CD14-positive monocyte (primary cell): Measurements from ENCODE around the gene SMNDC1. TPM values are rescaled to one million over a fixed set of nuclear protein-coding genes. Genes with fewer than 3 reads are reported as not detected.
"Not testable (repeated sequence)": the region's sequence is repeated elsewhere in the genome, so short reads cannot be mapped to it uniquely, and the experiment has no call there.

ENCODE experiments used
- DNase-seq, 3 donors: peaks; one replicate each; pipeline ENCODE4 v3.0.0-alpha.2; 2011 to 2022
- H2AFZ ChIP-seq: 2 replicates; pipeline ENCODE4 v1.6.0; 2012; ENCODE audit warnings: mild to moderate bottlenecking, low read depth, low read length, inconsistent platforms; ENCODE audit not compliant: insufficient read depth, poor library complexity, severe bottlenecking
- H3K27ac ChIP-seq, 2 donors: 1 replicate in 1 of 2; 2 replicates in 1 of 2; pipeline ENCODE4 v1.5.1; 2012 to 2013; ENCODE audit warnings: low read length in 2 of 2, control low read depth in 1 of 2, inconsistent platforms in 1 of 2, low read depth in 1 of 2, mild to moderate bottlenecking in 1 of 2
- H3K27me3 ChIP-seq, 2 donors: one replicate each; pipeline versions ENCODE4 v1.6.0 to v1.6.1; 2011 to 2013; ENCODE audit warnings: low read length in 2 of 2; ENCODE audit not compliant: control insufficient read depth in 2 of 2, insufficient read depth in 2 of 2
- H3K36me3 ChIP-seq, 2 donors: replicated peaks in 1 of 2; 1 replicate in 1 of 2; 2 replicates in 1 of 2; pipeline versions ENCODE4 v1.5.1 to v1.6.1; 2012 to 2013; ENCODE audit warnings: low read length in 2 of 2, control low read depth in 1 of 2, inconsistent platforms in 1 of 2, mild to moderate bottlenecking in 1 of 2; ENCODE audit not compliant: insufficient read depth in 2 of 2, control insufficient read depth in 1 of 2
- H3K4me1 ChIP-seq, 2 donors: 1 replicate in 1 of 2; 2 replicates in 1 of 2; pipeline versions ENCODE4 v1.5.1 to v1.6.1; 2012 to 2013; ENCODE audit warnings: low read length in 2 of 2, control low read depth in 1 of 2, inconsistent platforms in 1 of 2, mild to moderate bottlenecking in 1 of 2, moderate library complexity in 1 of 2; ENCODE audit not compliant: insufficient read depth in 2 of 2, control insufficient read depth in 1 of 2
- H3K4me2 ChIP-seq: replicated peaks from 2 replicates; pipeline ENCODE3; 2012; ENCODE audit warnings: low read length, moderate library complexity, mild to moderate bottlenecking; ENCODE audit not compliant: poor library complexity, severe bottlenecking; ENCODE audit errors: extremely low read depth
- H3K4me3 ChIP-seq, 3 experiments: fragments of 200-600 bp in 1 of 3; sonication (generic) in 1 of 3; replicated peaks in 1 of 3; 1 replicate in 2 of 3; 2 replicates in 1 of 3; pipeline ENCODE4 v1.5.1; 2011 to 2013; ENCODE audit warnings: low read length in 3 of 3, mild to moderate bottlenecking in 3 of 3, control low read depth in 2 of 3, low read depth in 2 of 3, inconsistent platforms in 1 of 3, moderate library complexity in 1 of 3
- H3K79me2 ChIP-seq: 2 replicates; pipeline ENCODE4 v1.6.0; 2012; ENCODE audit warnings: mild to moderate bottlenecking, control low read depth, inconsistent platforms, low read length, moderate library complexity; ENCODE audit not compliant: insufficient read depth
- H3K9ac ChIP-seq: 2 replicates; pipeline ENCODE4 v1.6.0; 2017; ENCODE audit warnings: low read length, mild to moderate bottlenecking; ENCODE audit not compliant: insufficient read depth, poor library complexity, severe bottlenecking
- H3K9me3 ChIP-seq, 2 donors: replicated peaks in 1 of 2; 1 replicate in 1 of 2; 2 replicates in 1 of 2; pipeline versions ENCODE4 v1.5.1 to v1.6.1; 2012 to 2013; ENCODE audit warnings: low read length in 2 of 2, control low read depth in 1 of 2; ENCODE audit not compliant: control insufficient read depth in 1 of 2, insufficient read depth in 1 of 2
- H4K20me1 ChIP-seq: 2 replicates; pipeline ENCODE4 v1.6.0; 2012; ENCODE audit warnings: mild to moderate bottlenecking, low read length, control low read depth, moderate library complexity; ENCODE audit not compliant: insufficient read depth
- H3K27ac Mint-ChIP-seq, 7 donors: one replicate each; pipeline ENCODE4 v1.8.0; 2020; ENCODE audit warnings: mild to moderate bottlenecking in 7 of 7, mixed read lengths in 7 of 7, moderate library complexity in 6 of 7, inconsistent platforms in 2 of 7
- H3K27me3 Mint-ChIP-seq, 3 donors: one replicate each; pipeline ENCODE4 v1.8.0; 2021 to 2022; ENCODE audit warnings: low read depth in 3 of 3, mild to moderate bottlenecking in 3 of 3, mixed read lengths in 3 of 3, moderate library complexity in 3 of 3, inconsistent platforms in 1 of 3
- H3K36me3 Mint-ChIP-seq, 2 donors: one replicate each; pipeline ENCODE4 v1.8.0; 2020; ENCODE audit warnings: mixed read lengths in 2 of 2, inconsistent platforms in 1 of 2, mild to moderate bottlenecking in 1 of 2
- H3K4me1 Mint-ChIP-seq: one replicate; pipeline ENCODE4 v1.8.0; 2020; ENCODE audit warnings: mild to moderate bottlenecking, mixed read lengths
- H3K4me3 Mint-ChIP-seq, 2 donors: one replicate each; pipeline ENCODE4 v1.8.0; 2020; ENCODE audit warnings: mild to moderate bottlenecking in 2 of 2, mixed read lengths in 2 of 2, moderate library complexity in 1 of 2
- H3K9me3 Mint-ChIP-seq, 7 donors: one replicate each; pipeline ENCODE4 v1.8.0; 2020 to 2022; ENCODE audit warnings: mixed read lengths in 7 of 7, mild to moderate bottlenecking in 6 of 7, moderate library complexity in 6 of 7, inconsistent platforms in 2 of 7
- CTCF ChIP-seq: fragments of 200-600 bp; IDR thresholded peaks from one replicate; pipeline ENCODE4 v1.8.0; 2022; ENCODE audit warnings: antibody characterized with exemption, mild to moderate bottlenecking
- WGBS: methylation state at CpG from one replicate; pipeline ENCODE4 v1.1.5; 2013; ENCODE audit warnings: missing lambda C conversion rate; ENCODE audit not compliant: insufficient coverage; 5-methylcytosine and 5-hydroxymethylcytosine counted together
- intact Hi-C, 2 donors: fragments of 100-400 bp; cut with micrococcal nuclease; formaldehyde crosslinking; loops; one replicate each; pipeline versions ENCODE4 v1.15.0 to v1.15.1; 2023
- polyA plus RNA-seq, 3 donors: library from polyadenylated mRNA; depleted of rRNA in 1 of 3; unstranded in 2 of 3; stranded (reverse) in 1 of 3; fragments of 300-500 nt in 2 of 3; fragments of >200 nt in 1 of 3; fragmentation: Illumina TruSeq in 2 of 3; gene quantifications; 1 replicate in 2 of 3; 2 replicates in 1 of 3; pipeline ENCODE4 v1.2.3, GENCODE V29; 2012 to 2021

The SMNDC1 gene
- polyA plus RNA-seq, 3 donors, result 15.6 to 18.2 (median 16.4) TPM

GRCh38 chr10:110252151-110252550 lies 52.6 kb downstream of the SMNDC1 start:
- intact Hi-C loops, result no loop called here
- Histone ChIP-seq H4K20me1 (peaks cover 15% of the 10 kb centered on the region), H3K79me2 (no peaks in the 10 kb centered on the region), H3K4me1 (no peaks in the 10 kb centered on the region), H3K9me3 (no peaks in the 10 kb centered on the region), H3K27ac (no peak overlapping the region), H3K9ac (no peak overlapping the region), H3K36me3 (no peaks in the 10 kb centered on the region), H3K27me3 (no peaks in the 10 kb centered on the region), H3K4me3 (no peak overlapping the region), H2AFZ (no peak overlapping the region), H3K4me2 (no peak overlapping the region)
- H3K4me3 Mint-ChIP-seq, result no peak overlapping the region
- H3K27me3 Mint-ChIP-seq, result no peaks in the 10 kb centered on the region
- no peaks in the 10 kb centered on the region for H3K4me1 Mint-ChIP-seq
- DNase-seq, result no peak
- WGBS, result 93% methylated on average over 1 of the region's 1 CpG
- no peak for TF ChIP-seq CTCF
- peaks cover 15% of the 10 kb centered on the region in 2 donors for H3K36me3 Mint-ChIP-seq
- no peak overlapping the region for H3K27ac Mint-ChIP-seq
- peaks cover 0 to 1% (median 0%) of the 10 kb centered on the region in 7 donors for H3K9me3 Mint-ChIP-seq

GRCh38 chr10:110251392-110251791 lies 53.3 kb downstream of the SMNDC1 start:
- H3K9ac ChIP-seq, H3K27me3 Mint-ChIP-seq, H3K4me3 Mint-ChIP-seq, H3K4me1 ChIP-seq, H3K27ac ChIP-seq, H3K79me2 ChIP-seq, H3K4me2 ChIP-seq, H3K36me3 ChIP-seq, H3K4me1 Mint-ChIP-seq, intact Hi-C loops, DNase-seq, H2AFZ ChIP-seq, H3K4me3 ChIP-seq, H3K9me3 Mint-ChIP-seq, H3K9me3 ChIP-seq, H3K27me3 ChIP-seq: not testable (repeated sequence)
- 100% methylated on average over 1 of the region's 1 CpG for WGBS
- H3K27ac Mint-ChIP-seq, result peak overlapping the region in 2 of 7 donors; percentile 40 to 54
- peaks cover 15% of the 10 kb centered on the region for H4K20me1 ChIP-seq
- H3K36me3 Mint-ChIP-seq, result peaks cover 18 to 21% of the 10 kb centered on the region in 2 donors

DNA sequence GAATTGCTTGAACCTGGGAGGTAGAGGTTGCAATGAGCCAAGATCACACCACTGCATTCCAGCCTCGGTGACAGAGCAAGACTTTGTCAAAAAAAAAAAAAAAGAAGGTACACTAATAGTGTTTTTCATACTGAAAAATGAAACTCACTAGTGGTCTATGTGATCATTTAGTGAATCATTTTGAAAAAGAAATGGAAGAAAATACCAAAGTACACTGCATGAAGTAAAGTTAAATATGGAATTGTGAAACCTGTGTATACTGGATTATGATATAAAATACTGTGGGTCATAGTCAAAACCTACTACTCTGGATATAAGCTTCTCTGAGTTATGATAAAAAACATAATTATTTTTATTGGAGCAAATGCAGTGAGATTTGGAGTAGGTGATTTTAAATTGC lies 55.2 kb downstream of the SMNDC1 start:
- H3K27ac Mint-ChIP-seq, H3K79me2 ChIP-seq, H3K27ac ChIP-seq, H3K9me3 Mint-ChIP-seq, H3K4me3 Mint-ChIP-seq, H3K4me1 ChIP-seq, H2AFZ ChIP-seq, H3K27me3 ChIP-seq, H3K9me3 ChIP-seq, H3K4me2 ChIP-seq, H3K9ac ChIP-seq, H3K4me1 Mint-ChIP-seq, H3K27me3 Mint-ChIP-seq, intact Hi-C loops, DNase-seq, H3K4me3 ChIP-seq: not testable (repeated sequence)
- H4K20me1 ChIP-seq, result peaks cover 15% of the 10 kb centered on the region
- peaks cover 32 to 36% of the 10 kb centered on the region in 2 donors for H3K36me3 Mint-ChIP-seq
- peaks cover 11 to 23% of the 10 kb centered on the region in 2 donors for H3K36me3 ChIP-seq
- no CpG with 5 or more reads among the region's 1 CpG for WGBS

DNA sequence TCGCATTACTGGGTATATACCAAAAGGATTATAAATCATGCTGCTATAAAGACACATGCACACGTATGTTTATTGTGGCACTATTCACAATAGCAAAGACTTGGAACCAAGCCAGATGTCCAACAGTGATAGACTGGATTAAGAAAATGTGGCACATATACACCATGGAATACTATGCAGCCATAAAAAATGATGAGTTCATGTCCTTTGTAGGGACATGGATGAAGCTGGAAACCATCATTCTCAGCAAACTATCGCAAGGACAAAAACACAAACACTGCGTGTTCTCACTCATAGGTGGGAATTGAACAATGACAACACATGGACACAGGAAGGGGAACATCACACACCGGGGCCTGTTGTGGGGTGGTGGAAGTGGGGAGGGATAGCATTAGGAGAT lies 56.9 kb downstream of the SMNDC1 start:
- H3K27ac ChIP-seq, H3K4me2 ChIP-seq, H3K27me3 Mint-ChIP-seq, H3K4me1 ChIP-seq, H2AFZ ChIP-seq, H3K4me1 Mint-ChIP-seq, H3K9me3 Mint-ChIP-seq, intact Hi-C loops, DNase-seq, H3K4me3 ChIP-seq, H3K27ac Mint-ChIP-seq, H3K4me3 Mint-ChIP-seq, H3K27me3 ChIP-seq, H3K9me3 ChIP-seq, H3K9ac ChIP-seq, H3K79me2 ChIP-seq: not testable (repeated sequence)
- Histone ChIP-seq H3K36me3 (peaks cover 11 to 25% of the 10 kb centered on the region in 2 donors), H4K20me1 (peaks cover 15% of the 10 kb centered on the region)
- peaks cover 32 to 33% of the 10 kb centered on the region in 2 donors for H3K36me3 Mint-ChIP-seq
- 100% methylated on average over 1 of the region's 5 CpGs for WGBS
